Activated B cell treated with CpG ODN at 0.5 μM for 24 hours (primary cell): Measurements from ENCODE around the gene CCDC88A. TPM values are rescaled to one million over a fixed set of nuclear protein-coding genes. Genes with fewer than 3 reads are reported as not detected.
A peak's percentile ranks its signal among the peaks of the same experiment; 100 is the strongest.
"Not testable (repeated sequence)": the region's sequence is repeated elsewhere in the genome, so short reads cannot be mapped to it uniquely, and the experiment has no call there.

Experiments used
- ATAC-seq: fragments of 200-7000 bp; cut with Tn5 transposase; one replicate; pipeline ENCODE4 v1.10.0; 2021; ENCODE audit warnings: low read depth, mild to moderate bottlenecking, moderate library complexity
- CTCF ChIA-PET: fragments of 350-600 bp; sonication (Branson Sonifier 250); formaldehyde crosslinking; loops from one replicate; lab custom pipeline; 2021; ENCODE audit warnings: antibody characterized with exemption; lab: Charles Lee
- POLR2A ChIA-PET: fragments of 350-600 bp; sonication (Branson Sonifier 250); formaldehyde crosslinking; loops from one replicate; lab custom pipeline; 2021; ENCODE audit warnings: antibody characterized with exemption; lab: Charles Lee
- DNase-seq: peaks from one replicate; pipeline ENCODE4 v3.0.0; 2022
- H3K27ac Mint-ChIP-seq: one replicate; pipeline ENCODE4 v1.8.0; 2020; ENCODE audit warnings: mixed read lengths
- H3K27me3 Mint-ChIP-seq: one replicate; pipeline ENCODE4 v1.8.0; 2021; ENCODE audit warnings: mixed read lengths
- H3K36me3 Mint-ChIP-seq: one replicate; pipeline ENCODE4 v1.8.0; 2021; ENCODE audit warnings: low read depth, mixed read lengths
- H3K4me1 Mint-ChIP-seq: one replicate; pipeline ENCODE4 v1.8.0; 2021; ENCODE audit warnings: mixed read lengths
- H3K4me3 Mint-ChIP-seq: one replicate; pipeline ENCODE4 v1.8.0; 2020; ENCODE audit warnings: mild to moderate bottlenecking, mixed read lengths
- H3K9me3 Mint-ChIP-seq: one replicate; pipeline ENCODE4 v1.8.0; 2020; ENCODE audit warnings: mixed read lengths
- intact Hi-C: fragments of 100-400 bp; cut with micrococcal nuclease; formaldehyde crosslinking; loops from one replicate; pipeline ENCODE4 v1.15.1; 2024
- total RNA-seq: library from RNA; stranded (reverse); gene quantifications from 2 replicates; pipeline ENCODE4 v1.2.3, GENCODE V29; 2022
- TF ChIP-seq, protein P1 (sequence below): fragments of 200-600 bp; IDR thresholded peaks from one replicate; pipeline ENCODE4 v1.8.0; 2022; ENCODE audit warnings: antibody characterized with exemption, mild to moderate bottlenecking

Gene CCDC88A
- total RNA-seq, 1 donor from 2014 or later = 35.6 TPM

- H3K27me3 Mint-ChIP-seq = no peaks in the 10 kb centered on the region
- DNase-seq (no peak), ATAC-seq (no peak)
- H3K36me3 Mint-ChIP-seq = no peaks in the 10 kb centered on the region
- intact Hi-C loops = no loop called here
- ChIA-PET CTCF (no interaction called here), POLR2A (interaction anchor here (0.7 kb wide), 1 partner anchor 416 kb away, joined by 3 read pairs; no protein-coding TSS in a partner anchor)
- peaks cover 7% of the 10 kb centered on the region for H3K4me1 Mint-ChIP-seq
- H3K27ac Mint-ChIP-seq = no peak overlapping the region
- TF ChIP-seq, protein P1, sequence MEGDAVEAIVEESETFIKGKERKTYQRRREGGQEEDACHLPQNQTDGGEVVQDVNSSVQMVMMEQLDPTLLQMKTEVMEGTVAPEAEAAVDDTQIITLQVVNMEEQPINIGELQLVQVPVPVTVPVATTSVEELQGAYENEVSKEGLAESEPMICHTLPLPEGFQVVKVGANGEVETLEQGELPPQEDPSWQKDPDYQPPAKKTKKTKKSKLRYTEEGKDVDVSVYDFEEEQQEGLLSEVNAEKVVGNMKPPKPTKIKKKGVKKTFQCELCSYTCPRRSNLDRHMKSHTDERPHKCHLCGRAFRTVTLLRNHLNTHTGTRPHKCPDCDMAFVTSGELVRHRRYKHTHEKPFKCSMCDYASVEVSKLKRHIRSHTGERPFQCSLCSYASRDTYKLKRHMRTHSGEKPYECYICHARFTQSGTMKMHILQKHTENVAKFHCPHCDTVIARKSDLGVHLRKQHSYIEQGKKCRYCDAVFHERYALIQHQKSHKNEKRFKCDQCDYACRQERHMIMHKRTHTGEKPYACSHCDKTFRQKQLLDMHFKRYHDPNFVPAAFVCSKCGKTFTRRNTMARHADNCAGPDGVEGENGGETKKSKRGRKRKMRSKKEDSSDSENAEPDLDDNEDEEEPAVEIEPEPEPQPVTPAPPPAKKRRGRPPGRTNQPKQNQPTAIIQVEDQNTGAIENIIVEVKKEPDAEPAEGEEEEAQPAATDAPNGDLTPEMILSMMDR = no peak
- H3K9me3 Mint-ChIP-seq = no peaks in the 10 kb centered on the region
- H3K4me3 Mint-ChIP-seq = no peak overlapping the region
These were observed 142.3 kb downstream of the CCDC88A start for GRCh38 chr2:55277310-55277709.

GRCh38 chr2:55274346-55274745 is 145.3 kb downstream of the CCDC88A start:
- DNase-seq, H3K4me1 Mint-ChIP-seq, H3K27me3 Mint-ChIP-seq, H3K9me3 Mint-ChIP-seq, POLR2A ChIA-PET, ATAC-seq, H3K27ac Mint-ChIP-seq, H3K4me3 Mint-ChIP-seq, intact Hi-C loops, CTCF ChIA-PET, H3K36me3 Mint-ChIP-seq: not testable (repeated sequence)

GRCh38 chr2:55269645-55269990 is 150.0 kb downstream of the CCDC88A start:
- no peak for ATAC-seq
- intact Hi-C loops = loop anchor here (1.0 to 5.0 kb wide), 8 partner anchors 13 to 512 kb away; partner anchors contain the start of genes CCDC88A, CLHC1, PPP4R3B and RPS27A
- peaks cover 13% of the 10 kb centered on the region for H3K4me1 Mint-ChIP-seq

DNA sequence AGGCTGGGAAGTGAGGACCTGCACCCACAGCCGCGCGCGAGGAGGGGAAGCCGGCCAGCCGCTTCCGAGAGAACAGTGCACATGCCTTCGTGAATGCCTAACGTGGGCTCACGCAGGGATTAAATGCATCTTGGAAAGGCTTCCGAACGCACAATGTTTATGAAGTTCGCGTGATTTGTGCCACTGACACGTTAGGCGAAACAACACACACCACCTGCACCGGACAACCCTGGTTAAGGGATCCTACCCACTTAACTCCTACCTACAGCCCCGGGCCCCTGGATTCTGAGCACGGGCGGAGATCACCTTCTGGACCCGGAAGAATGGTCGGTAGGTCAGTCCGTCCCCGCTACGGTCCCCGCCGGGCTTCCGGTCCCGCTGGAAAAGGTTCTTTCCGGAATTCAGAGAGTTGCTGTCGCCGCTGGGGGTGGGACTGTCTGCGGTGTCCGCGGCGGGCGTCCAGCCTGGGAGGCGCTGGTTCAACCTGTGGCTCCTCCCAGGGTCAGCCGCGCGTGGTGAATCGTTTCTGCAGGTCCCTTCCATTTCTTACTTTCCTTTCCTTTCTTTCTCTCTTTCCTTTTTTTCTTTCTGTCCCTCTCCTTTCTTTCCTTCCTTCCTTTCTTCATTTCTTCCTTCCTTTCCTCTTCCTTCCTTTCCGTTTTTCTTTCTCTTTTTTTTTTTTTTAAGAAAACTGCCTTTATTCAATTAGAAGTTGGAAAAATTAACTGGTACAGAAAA is 150.6 kb downstream of the CCDC88A start, which contains the start of gene MTIF2:
Gene MTIF2 (minus strand): TSS at position 325 of the 738 bp plus-strand sequence. CDS start 5,373 bp downstream, outside the sequence.
- Mint-ChIP-seq H3K9me3 (no peaks in the 10 kb centered on the region), H3K4me1 (peaks cover 13% of the 10 kb centered on the region)
- POLR2A ChIA-PET = interaction anchor here (0.6 to 2.9 kb wide), 10 partner anchors 10 to 348 kb away, joined by 3 to 19 read pairs (median 4); partner anchors contain the start of genes CLHC1 and RPS27A

More at GRCh38 chr2:55269645-55269990, 150.0 kb downstream of the CCDC88A start:
- ChIA-PET POLR2A (interaction anchor here (0.6 to 2.9 kb wide), 6 partner anchors 12 to 46 kb away, joined by 3 to 19 read pairs (median 8); partner anchors contain the start of genes CLHC1 and RPS27A), CTCF (no interaction called here)
- H3K27me3 Mint-ChIP-seq = no peaks in the 10 kb centered on the region
- TF ChIP-seq, protein P1 = no peak
- peak overlapping the region; percentile 94 for H3K27ac Mint-ChIP-seq
- no peak for DNase-seq
- H3K36me3 Mint-ChIP-seq = peaks cover 24% of the 10 kb centered on the region
- H3K9me3 Mint-ChIP-seq = no peaks in the 10 kb centered on the region
- peak overlapping the region; percentile 94 for H3K4me3 Mint-ChIP-seq

GRCh38 chr2:55268288-55268906 is 151.3 kb downstream of the CCDC88A start:
- Mint-ChIP-seq H3K4me1 (peaks cover 13% of the 10 kb centered on the region), H3K27me3 (no peaks in the 10 kb centered on the region), H3K36me3 (peaks cover 37% of the 10 kb centered on the region), H3K9me3 (no peaks in the 10 kb centered on the region), H3K27ac (peak overlapping the region; percentile 94), H3K4me3 (peak overlapping the region; percentile 94)
- no peak for ATAC-seq
- TF ChIP-seq, protein P1 = no peak
- intact Hi-C loops = loop anchor here (2.0 to 5.0 kb wide), 2 partner anchors 348 to 511 kb away; partner anchors contain the start of gene PPP4R3B
- DNase-seq = no peak
- POLR2A ChIA-PET = interaction anchor here (0.6 to 2.9 kb wide), 9 partner anchors 9 to 789 kb away, joined by 3 to 19 read pairs (median 3); partner anchors contain the start of genes CLHC1 and RPS27A
- CTCF ChIA-PET = no interaction called here

More for the DNA sequence above, 150.6 kb downstream of the CCDC88A start, which contains the start of gene MTIF2:
- H3K36me3 Mint-ChIP-seq = peaks cover 30% of the 10 kb centered on the region
- CTCF ChIA-PET = no interaction called here
- peak within 1 kb of the TSS; percentile 94 for H3K27ac Mint-ChIP-seq
- intact Hi-C loops = loop anchor here (1.0 to 5.0 kb wide), 8 partner anchors 13 to 512 kb away; partner anchors contain the start of genes CCDC88A, CLHC1, PPP4R3B and RPS27A
- ATAC-seq (peak; percentile 96), DNase-seq (peak; percentile 88)
- H3K4me3 Mint-ChIP-seq = peak within 1 kb of the TSS; percentile 94
- no peaks in the 10 kb centered on the region for H3K27me3 Mint-ChIP-seq
- TF ChIP-seq, protein P1 = no peak

DNA sequence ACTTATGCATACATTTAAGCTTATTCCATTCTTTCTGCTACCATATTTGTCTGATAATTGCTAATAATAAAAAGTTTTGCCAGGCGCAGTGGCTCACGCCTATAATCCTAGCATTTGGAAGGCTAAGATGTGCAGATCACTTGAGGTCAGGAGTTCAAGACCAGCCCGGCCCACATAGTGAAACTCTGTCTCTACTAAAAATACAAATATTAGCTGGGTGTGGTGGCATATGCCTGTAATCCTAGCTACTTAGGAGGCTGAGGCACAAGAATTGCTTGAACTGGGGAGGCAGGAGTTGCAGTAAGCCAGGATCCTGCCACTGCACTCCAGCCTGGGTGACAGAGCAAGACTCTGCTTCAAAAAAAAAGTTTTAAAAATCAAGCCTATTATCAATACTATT is 160.1 kb downstream of the CCDC88A start:
- ATAC-seq, H3K27me3 Mint-ChIP-seq, H3K27ac Mint-ChIP-seq, H3K4me1 Mint-ChIP-seq, DNase-seq, H3K9me3 Mint-ChIP-seq, CTCF ChIA-PET, intact Hi-C loops, H3K4me3 Mint-ChIP-seq: not testable (repeated sequence)
- peaks cover 58% of the 10 kb centered on the region for H3K36me3 Mint-ChIP-seq
- POLR2A ChIA-PET = interaction anchor here (0.8 to 2.0 kb wide), 2 partner anchors 9 kb away, joined by 3 to 5 read pairs; no protein-coding TSS in a partner anchor
